Measurements from ENCODE around the gene NCKAP5. TPM values are rescaled to one million over a fixed set of nuclear protein-coding genes. Genes with fewer than 3 reads are reported as not detected.

The NCKAP5 gene
- total RNA-seq, 1 experiment from 2014 or later: 3.2 TPM

DNA sequence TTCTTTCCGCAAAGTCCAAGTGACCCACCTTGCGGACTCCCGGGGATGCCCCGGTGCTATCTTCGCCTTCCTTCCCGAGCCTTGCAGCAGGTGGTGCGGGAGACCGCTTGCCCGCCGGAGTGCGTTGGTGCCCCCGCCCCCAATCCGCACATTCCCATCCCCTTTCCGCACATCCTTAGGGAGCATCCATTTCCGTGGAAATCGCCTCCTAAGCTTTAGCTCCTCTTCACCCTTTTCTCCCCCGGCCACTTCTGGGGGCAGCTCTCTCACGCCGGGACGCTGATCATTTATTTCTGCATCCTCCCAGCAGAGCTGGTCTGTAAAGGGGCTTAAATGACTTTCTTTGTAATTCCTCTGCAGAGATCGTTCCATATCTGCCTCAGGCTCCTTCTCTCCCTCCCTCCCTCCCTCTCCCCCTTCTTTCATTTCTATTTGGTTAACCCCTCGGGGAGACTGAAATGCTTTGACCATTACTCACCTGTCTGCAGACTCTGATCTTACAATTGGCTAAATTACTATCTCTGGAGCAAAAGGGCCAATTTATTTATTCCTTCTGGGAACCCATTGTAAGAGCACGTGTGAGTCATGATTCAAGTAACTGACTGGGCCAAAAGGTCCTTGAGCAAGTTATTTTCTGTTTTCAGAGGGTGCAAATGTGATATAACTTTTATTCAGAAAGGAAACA is 897.0 kb downstream of the NCKAP5 start:
- DNase-seq: peak; percentile 93
- H3K4me1 ChIP-seq (ENCODE audit: insufficient read depth, low read length): peaks cover 24% of the 10 kb centered on the region
- no peak for TF ChIP-seq EZH2 (IDR thresholded peaks at IDR 0.05; ENCODE audit: low read length, unreplicated experiment)
- no peak for TF ChIP-seq EZH2phosphoT487 (IDR thresholded peaks at IDR 0.05; ENCODE audit: borderline replicate concordance, low read length)
- TF ChIP-seq, protein P1, sequence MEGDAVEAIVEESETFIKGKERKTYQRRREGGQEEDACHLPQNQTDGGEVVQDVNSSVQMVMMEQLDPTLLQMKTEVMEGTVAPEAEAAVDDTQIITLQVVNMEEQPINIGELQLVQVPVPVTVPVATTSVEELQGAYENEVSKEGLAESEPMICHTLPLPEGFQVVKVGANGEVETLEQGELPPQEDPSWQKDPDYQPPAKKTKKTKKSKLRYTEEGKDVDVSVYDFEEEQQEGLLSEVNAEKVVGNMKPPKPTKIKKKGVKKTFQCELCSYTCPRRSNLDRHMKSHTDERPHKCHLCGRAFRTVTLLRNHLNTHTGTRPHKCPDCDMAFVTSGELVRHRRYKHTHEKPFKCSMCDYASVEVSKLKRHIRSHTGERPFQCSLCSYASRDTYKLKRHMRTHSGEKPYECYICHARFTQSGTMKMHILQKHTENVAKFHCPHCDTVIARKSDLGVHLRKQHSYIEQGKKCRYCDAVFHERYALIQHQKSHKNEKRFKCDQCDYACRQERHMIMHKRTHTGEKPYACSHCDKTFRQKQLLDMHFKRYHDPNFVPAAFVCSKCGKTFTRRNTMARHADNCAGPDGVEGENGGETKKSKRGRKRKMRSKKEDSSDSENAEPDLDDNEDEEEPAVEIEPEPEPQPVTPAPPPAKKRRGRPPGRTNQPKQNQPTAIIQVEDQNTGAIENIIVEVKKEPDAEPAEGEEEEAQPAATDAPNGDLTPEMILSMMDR (conservative IDR thresholded peaks at IDR 0.05; ENCODE audit: low read depth, low read length): no peak
- no peaks in the 10 kb centered on the region for H3K9me2 ChIP-seq (replicated peaks; ENCODE audit: low read length)
- H3K27me3 ChIP-seq (ENCODE audit: low read length): no peaks in the 10 kb centered on the region
- intact Hi-C loops (cut with micrococcal nuclease): loop anchor here (2.0 to 10.0 kb wide), 9 partner anchors 124 to 1174 kb away; partner anchors contain the start of gene NCKAP5
- H3K36me3 ChIP-seq (ENCODE audit: low read depth, low read length): no peaks in the 10 kb centered on the region
- no TSS peak for BruUV-seq (replicated peaks)
- CTCF ChIA-PET: no interaction called here
- peak overlapping the region; percentile 84 for H2AFZ ChIP-seq (ENCODE audit: low read length)
- no peaks in the 10 kb centered on the region for H4K20me1 ChIP-seq (ENCODE audit: low read length)
- H3K9me3 ChIP-seq (ENCODE audit: low read length): no peaks in the 10 kb centered on the region
- H3K4me3 ChIP-seq (ENCODE audit: low read length): peak overlapping the region; percentile 78
- ATAC-seq: peak; percentile 38
- H3K27ac ChIP-seq (ENCODE audit: low read length): peak overlapping the region; percentile 13
- H3F3A ChIP-seq (ENCODE audit: low read length, unreplicated experiment): no peaks in the 10 kb centered on the region
- H3K9ac ChIP-seq (ENCODE audit: low read length): no peak overlapping the region; the same call in 1 of the 2 replicates
- POLR2A ChIA-PET (ENCODE audit: unreplicated experiment): no interaction called here
- H3K4me2 ChIP-seq (ENCODE audit: low read length): peak overlapping the region; percentile 98
- H3K79me2 ChIP-seq (ENCODE audit: low read length): no peaks in the 10 kb centered on the region

DNA sequence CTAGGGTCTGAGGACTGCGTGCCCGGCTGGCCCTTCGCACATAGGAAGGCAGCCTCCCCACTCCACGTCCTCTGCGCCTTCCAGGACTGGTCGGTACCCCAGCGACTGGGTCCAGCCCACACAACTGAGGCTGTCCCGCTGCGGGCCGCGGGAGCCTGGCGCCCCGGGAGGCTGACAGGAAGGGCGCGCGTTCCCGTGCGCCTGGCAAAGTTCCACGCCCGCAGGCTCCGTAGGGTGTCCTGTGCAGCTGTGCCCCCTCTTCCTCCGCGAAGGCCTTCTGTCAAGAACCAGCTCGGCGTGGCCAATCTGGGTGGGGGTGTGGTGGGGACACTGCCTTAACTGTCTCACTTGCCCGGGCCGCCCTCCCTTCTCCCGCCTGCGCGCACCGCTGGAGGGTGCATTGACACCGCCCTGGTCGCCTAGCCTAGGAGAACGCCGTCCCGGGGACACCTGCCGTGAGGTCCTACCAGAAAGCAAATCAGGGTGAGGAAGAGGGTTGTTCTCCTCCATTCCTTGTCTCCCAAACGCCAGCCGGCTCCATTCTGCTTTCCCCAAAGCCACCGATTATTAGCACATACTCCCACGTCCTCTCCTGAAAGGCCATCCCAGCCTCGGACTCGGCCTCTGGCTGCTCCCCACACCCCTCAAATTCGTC is 897.6 kb downstream of the NCKAP5 start:
- H3K9me3 ChIP-seq (ENCODE audit: low read length): no peaks in the 10 kb centered on the region
- ATAC-seq: peak; percentile 61

More for the DNA sequence above, 897.6 kb downstream of the NCKAP5 start:
- ChIA-PET CTCF (no interaction called here), POLR2A (ENCODE audit: unreplicated experiment) (no interaction called here)
- no peaks in the 10 kb centered on the region for H3F3A ChIP-seq (ENCODE audit: low read length, unreplicated experiment)
- no peaks in the 10 kb centered on the region for H3K36me3 ChIP-seq (ENCODE audit: low read depth, low read length)
- peak; percentile 54 for DNase-seq
- peak overlapping the region; percentile 84 for H2AFZ ChIP-seq (ENCODE audit: low read length)
- no peak for TF ChIP-seq EZH2 (IDR thresholded peaks at IDR 0.05; ENCODE audit: low read length, unreplicated experiment)
- TF ChIP-seq, protein P1 (conservative IDR thresholded peaks at IDR 0.05; ENCODE audit: low read depth, low read length): peak; percentile 26; the same call in 1 of the 2 replicates
- peaks cover 24% of the 10 kb centered on the region for H3K4me1 ChIP-seq (ENCODE audit: insufficient read depth, low read length)
- H3K27ac ChIP-seq (ENCODE audit: low read length): peak overlapping the region; percentile 13; the same call in 1 of the 2 replicates
- intact Hi-C loops (cut with micrococcal nuclease): loop anchor here (1.0 to 10.0 kb wide), 10 partner anchors 124 to 1174 kb away; partner anchors contain the start of gene NCKAP5
- no TSS peak for BruUV-seq (replicated peaks)
- H3K4me3 ChIP-seq (ENCODE audit: low read length): peak overlapping the region; percentile 78
- no peak overlapping the region; the same call in 1 of the 2 replicates for H3K9ac ChIP-seq (ENCODE audit: low read length)
- H3K27me3 ChIP-seq (ENCODE audit: low read length): no peaks in the 10 kb centered on the region
- no peaks in the 10 kb centered on the region for H3K79me2 ChIP-seq (ENCODE audit: low read length)
- no peaks in the 10 kb centered on the region for H3K9me2 ChIP-seq (replicated peaks; ENCODE audit: low read length)
- H4K20me1 ChIP-seq (ENCODE audit: low read length): no peaks in the 10 kb centered on the region
- H3K4me2 ChIP-seq (ENCODE audit: low read length): peak overlapping the region; percentile 98

Measured in PC-3 (cell line).